CD4-positive, alpha-beta T cell treated with Interleukin-4 for 1 hour (primary cell): ENCODE results near the gene FJX1.

Experiments
- DNase-seq, 2 donors: peaks; one replicate each; pipeline ENCODE4 v3.0.0-alpha.2; 2020 to 2022

The FJX1 gene

GRCh38 chr11:35617687-35618496 lies at the start of gene FJX1:
TSS of gene FJX1 (plus strand) at chr11:35618460. CDS start at chr11:35618637, 177 bp downstream.
- no peak for DNase-seq

- DNase-seq = no peak
These were observed 46.6 kb upstream of the FJX1 start for GRCh38 chr11:35571696-35572095.

- no peak for DNase-seq
These were observed 38.5 kb upstream of the FJX1 start for GRCh38 chr11:35579557-35580396.

- no peak for DNase-seq
These were observed 37.9 kb upstream of the FJX1 start for GRCh38 chr11:35580397-35580781.

- no peak for DNase-seq
These were observed 36.2 kb upstream of the FJX1 start for GRCh38 chr11:35582033-35582432.

- no peak for DNase-seq
These were observed 35.1 kb upstream of the FJX1 start for GRCh38 chr11:35583126-35583525.

- no peak for DNase-seq
These were observed 34.4 kb upstream of the FJX1 start for GRCh38 chr11:35583843-35584242.

GRCh38 chr11:35584321-35584720 lies 33.9 kb upstream of the FJX1 start:
- DNase-seq = no peak

- no peak for DNase-seq
These were observed 32.8 kb upstream of the FJX1 start for GRCh38 chr11:35585416-35585815.

GRCh38 chr11:35586222-35586621 lies 32.0 kb upstream of the FJX1 start:
- no peak for DNase-seq

GRCh38 chr11:35587972-35588371 lies 30.3 kb upstream of the FJX1 start:
- DNase-seq = no peak

- DNase-seq = no peak
These were observed 29.6 kb upstream of the FJX1 start for GRCh38 chr11:35588627-35589026.

- DNase-seq = no peak
These were observed 29.0 kb upstream of the FJX1 start for GRCh38 chr11:35589281-35589680.

GRCh38 chr11:35590412-35590811 lies 27.8 kb upstream of the FJX1 start:
- DNase-seq = no peak

GRCh38 chr11:35593143-35593542 lies 25.1 kb upstream of the FJX1 start:
- DNase-seq = no peak

GRCh38 chr11:35594680-35595079 lies 23.6 kb upstream of the FJX1 start:
- DNase-seq = no peak

- no peak for DNase-seq
These were observed 19.8 kb upstream of the FJX1 start for GRCh38 chr11:35598254-35599125.

- DNase-seq = no peak
These were observed 17.9 kb upstream of the FJX1 start for GRCh38 chr11:35600331-35600838.

- DNase-seq = no peak
These were observed 16.0 kb upstream of the FJX1 start for GRCh38 chr11:35602160-35602793.

GRCh38 chr11:35602979-35603378 lies 15.3 kb upstream of the FJX1 start:
- DNase-seq = no peak

GRCh38 chr11:35605706-35606105 lies 12.6 kb upstream of the FJX1 start:
- DNase-seq = no peak

- no peak for DNase-seq
These were observed 12.1 kb upstream of the FJX1 start for GRCh38 chr11:35606206-35606605.
